Heart left ventricle (tissue), 13 donors: ENCODE data around the gene TBC1D5.

Source experiments
- CTCF ChIP-seq, 12 donors: fragments of 200-600 bp; sonication (generic) in 4 of 12; IDR thresholded peaks; one replicate each; pipeline versions ENCODE4 v1.5.0 to v1.8.0; 2018 to 2022; ENCODE audit warnings: antibody characterized with exemption in 12 of 12, mild to moderate bottlenecking in 5 of 12
- POLR2A ChIP-seq, 2 donors: fragments of 450-650 bp; IDR thresholded peaks; one replicate each; pipeline ENCODE4 v1.6.1; 2017; ENCODE audit warnings: antibody characterized with exemption in 2 of 2, mild to moderate bottlenecking in 2 of 2, moderate library complexity in 2 of 2
- donor health status: ischemic (EF 13 %, LVEDD 7.1; RV severe dilation, severe dysfunction).
- donor health status: DM: no; HTN: yes; CAD: no.
- donor health status: DM: no; HTN: no; CAD: no.
- donor health status: ischemic (EF 25% LVEDD 6.9; RV normal size, moderate dysfunction).
- donor health status: ischemic (EF 25% LVEDD 5.7; RV mildly dilated, moderate dysfunction).
- donor health status: ischemic (EF 35%, LVEDD 5.7; RV mildly dilated, moderate dysfunction).
- donor health status: nonischemic (EF 11% LVEDD 7.7; RV severe dilation, severe dysfunction).
- donor health status: DM: yes; HTN: yes; CAD: no.
- donor health status: PGD.
- donor health status: ischemic (EF 29% LVEDD 5.4; RV normal size, mild dysfunction).
- donor health status: nonischemic (EF 23%, LVEDD 6.1; RV moderate dilation, normal function).

DNA sequence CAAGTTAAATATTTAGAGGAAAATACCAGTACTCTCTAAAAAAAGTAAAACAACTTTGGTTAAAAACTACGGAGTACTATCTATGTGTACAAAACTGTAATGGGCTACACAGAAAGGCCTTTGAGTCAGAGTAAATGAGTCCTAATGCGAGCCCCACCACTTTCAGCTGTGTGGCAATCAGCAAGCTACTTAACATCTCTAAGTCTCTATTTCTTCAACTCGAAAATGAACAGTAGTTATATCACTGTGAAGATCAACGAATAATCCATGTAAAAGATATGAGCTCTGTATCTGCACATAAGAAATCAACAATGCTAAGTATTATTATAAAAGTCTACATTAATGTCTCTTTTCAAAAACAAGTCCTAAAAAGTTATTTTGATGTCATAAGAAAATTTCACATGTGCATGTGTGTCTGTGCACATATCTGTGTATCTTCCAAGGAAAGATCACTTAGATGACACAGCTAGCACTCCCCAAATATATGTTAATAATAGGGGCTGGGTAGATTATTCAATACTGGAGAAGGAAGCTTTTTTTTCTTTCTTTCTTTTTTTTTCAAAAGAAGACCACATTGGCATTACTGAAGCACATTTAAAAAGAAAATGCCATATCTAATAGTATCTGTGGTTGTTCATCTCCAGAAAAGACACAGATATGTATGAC lies 58.8 kb downstream of the TBC1D5 start:
- TF ChIP-seq CTCF (IDR thresholded peaks at IDR 0.05) = no peak
- TF ChIP-seq POLR2A (IDR thresholded peaks at IDR 0.05) = no peak
